Breast epithelium (tissue), 3 donors: Measurements from ENCODE around the gene ROR2.

Experiments
- POLR2A ChIP-seq: fragments of 450-650 bp; IDR thresholded peaks from one replicate; pipeline ENCODE4 v1.6.1; 2016; ENCODE audit warnings: antibody characterized with exemption, mild to moderate bottlenecking, moderate library complexity
- POLR2AphosphoS5 ChIP-seq, 3 donors: sonication (generic); formaldehyde crosslinking; IDR thresholded peaks; one replicate each; pipeline ENCODE4 v1.6.1; 2017; ENCODE audit warnings: antibody characterized with exemption in 3 of 3
- TF ChIP-seq, protein P1 (sequence below), 3 donors: fragments of 450-650 bp; IDR thresholded peaks; one replicate each; pipeline ENCODE4 v1.5.1; 2016 to 2017; ENCODE audit warnings: antibody characterized with exemption in 3 of 3, mild to moderate bottlenecking in 3 of 3, moderate library complexity in 3 of 3

- no peak for TF ChIP-seq POLR2AphosphoS5 (IDR thresholded peaks at IDR 0.05)
- TF ChIP-seq, protein P1, sequence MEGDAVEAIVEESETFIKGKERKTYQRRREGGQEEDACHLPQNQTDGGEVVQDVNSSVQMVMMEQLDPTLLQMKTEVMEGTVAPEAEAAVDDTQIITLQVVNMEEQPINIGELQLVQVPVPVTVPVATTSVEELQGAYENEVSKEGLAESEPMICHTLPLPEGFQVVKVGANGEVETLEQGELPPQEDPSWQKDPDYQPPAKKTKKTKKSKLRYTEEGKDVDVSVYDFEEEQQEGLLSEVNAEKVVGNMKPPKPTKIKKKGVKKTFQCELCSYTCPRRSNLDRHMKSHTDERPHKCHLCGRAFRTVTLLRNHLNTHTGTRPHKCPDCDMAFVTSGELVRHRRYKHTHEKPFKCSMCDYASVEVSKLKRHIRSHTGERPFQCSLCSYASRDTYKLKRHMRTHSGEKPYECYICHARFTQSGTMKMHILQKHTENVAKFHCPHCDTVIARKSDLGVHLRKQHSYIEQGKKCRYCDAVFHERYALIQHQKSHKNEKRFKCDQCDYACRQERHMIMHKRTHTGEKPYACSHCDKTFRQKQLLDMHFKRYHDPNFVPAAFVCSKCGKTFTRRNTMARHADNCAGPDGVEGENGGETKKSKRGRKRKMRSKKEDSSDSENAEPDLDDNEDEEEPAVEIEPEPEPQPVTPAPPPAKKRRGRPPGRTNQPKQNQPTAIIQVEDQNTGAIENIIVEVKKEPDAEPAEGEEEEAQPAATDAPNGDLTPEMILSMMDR (IDR thresholded peaks at IDR 0.05), result no peak
- no peak for TF ChIP-seq POLR2A
Measured at GRCh38 chr9:91533382-91533781, 416.6 kb downstream of the ROR2 start.
